IMR-90 (cell line): ENCODE results near the gene FAM124B. TPM values are rescaled to one million over a fixed set of nuclear protein-coding genes. Genes with fewer than 3 reads are reported as not detected.

Source experiments
- ATAC-seq: fragments of 200-7000 bp; cut with Tn5 transposase; 2 replicates; pipeline ENCODE4 v1.9.1; 2020; ENCODE audit warnings: low read depth, mild to moderate bottlenecking, moderate library complexity
- BruUV-seq: library from RNA; stranded (reverse); fragments of 400-500 nt; replicated peaks from 2 replicates; lab custom pipeline; 2021; lab: Mats Ljungman, UMichigan
- CTCF ChIA-PET: fragments of 300-600 bp; formaldehyde crosslinking; extraction: SDS; loops from one replicate; lab custom pipeline; 2021; ENCODE audit warnings: antibody characterized with exemption; lab: Yijun Ruan, JAX
- POLR2A ChIA-PET: fragments of 300-600 bp; sonication (Branson Sonifier 250); formaldehyde crosslinking; loops from one replicate; lab custom pipeline; 2022; ENCODE audit warnings: antibody characterized with exemption; ENCODE audit not compliant: unreplicated experiment; lab: Charles Lee
- DNase-seq: peaks from one replicate; pipeline ENCODE4 v3.0.0; 2013
- H2AFZ ChIP-seq: replicated peaks from 2 replicates; pipeline ENCODE3; 2013; ENCODE audit warnings: low read length, mild to moderate bottlenecking; ENCODE audit not compliant: poor library complexity
- H2AK5ac ChIP-seq: 2 replicates; pipeline ENCODE4 v1.6.1; 2013; ENCODE audit warnings: low read depth, low read length, inconsistent platforms
- H2AK9ac ChIP-seq: replicated peaks from 2 replicates; pipeline ENCODE3; 2013; ENCODE audit warnings: mild to moderate bottlenecking, low read depth, low read length, moderate library complexity; ENCODE audit not compliant: poor library complexity
- H2BK120ac ChIP-seq: 2 replicates; pipeline ENCODE4 v1.6.1; 2013; ENCODE audit warnings: low read depth, low read length, inconsistent platforms
- H2BK15ac ChIP-seq: 3 replicates; pipeline ENCODE4 v1.6.1; 2013; ENCODE audit warnings: low read depth, low read length, inconsistent platforms
- H2BK20ac ChIP-seq: 2 replicates; pipeline ENCODE4 v1.6.1; 2013; ENCODE audit warnings: low read depth, mild to moderate bottlenecking, inconsistent platforms, low read length, moderate library complexity
- H2BK5ac ChIP-seq: 2 replicates; pipeline ENCODE4 v1.6.1; 2013; ENCODE audit warnings: mild to moderate bottlenecking, low read depth, low read length, inconsistent platforms; ENCODE audit not compliant: poor library complexity, severe bottlenecking
- H3K14ac ChIP-seq: replicated peaks from 2 replicates; pipeline ENCODE4 v1.6.1; 2013; ENCODE audit warnings: low read depth, low read length, inconsistent platforms
- H3K18ac ChIP-seq: 2 replicates; pipeline ENCODE4 v1.6.1; 2013; ENCODE audit warnings: low read depth, low read length, control low read depth
- H3K23ac ChIP-seq: 2 replicates; pipeline ENCODE4 v1.6.1; 2013; ENCODE audit warnings: low read depth, low read length, inconsistent platforms
- H3K27ac ChIP-seq: 2 replicates; pipeline ENCODE4 v1.5.1; 2013; ENCODE audit warnings: mild to moderate bottlenecking, control low read depth, low read length; ENCODE audit not compliant: insufficient read depth
- H3K27me3 ChIP-seq: 2 replicates; pipeline ENCODE4 v1.6.1; 2013; ENCODE audit warnings: low read length; ENCODE audit not compliant: control insufficient read depth, insufficient read depth
- H3K36me3 ChIP-seq: 2 replicates; pipeline ENCODE4 v1.6.1; 2013; ENCODE audit warnings: low read length, mixed read lengths; ENCODE audit not compliant: control insufficient read depth, insufficient read depth
- H3K4ac ChIP-seq: 2 replicates; pipeline ENCODE4 v1.6.1; 2013; ENCODE audit warnings: low read depth, low read length, inconsistent platforms
- H3K4me1 ChIP-seq: 2 replicates; pipeline ENCODE4 v1.6.1; 2013; ENCODE audit warnings: low read length, mixed read lengths; ENCODE audit not compliant: control insufficient read depth, insufficient read depth
- H3K4me2 ChIP-seq: 2 replicates; pipeline ENCODE4 v1.6.1; 2013; ENCODE audit warnings: low read depth, mild to moderate bottlenecking, control low read depth, low read length, moderate library complexity
- H3K4me3 ChIP-seq: 2 replicates; pipeline ENCODE4 v1.5.1; 2013; ENCODE audit warnings: low read depth, mild to moderate bottlenecking, control low read depth, low read length, moderate library complexity; ENCODE audit not compliant: insufficient read depth
- H3K56ac ChIP-seq: 2 replicates; pipeline ENCODE4 v1.6.1; 2013; ENCODE audit warnings: low read length, inconsistent platforms; ENCODE audit not compliant: insufficient read depth; ENCODE audit errors: extremely low read depth
- H3K79me1 ChIP-seq, 2 experiments: 2 replicates each; pipeline ENCODE4 v1.6.1; 2013; ENCODE audit warnings: low read length in 2 of 2, inconsistent platforms in 1 of 2, low read depth in 1 of 2
- H3K9ac ChIP-seq: 2 replicates; pipeline ENCODE4 v1.6.1; 2013; ENCODE audit warnings: low read depth, low read length, control low read depth
- H3K9me1 ChIP-seq: 2 replicates; pipeline ENCODE4 v1.6.1; 2013; ENCODE audit warnings: low read length, inconsistent platforms; ENCODE audit not compliant: insufficient read depth
- H3K9me3 ChIP-seq: 2 replicates; pipeline ENCODE4 v1.6.1; 2013; ENCODE audit warnings: low read length; ENCODE audit not compliant: control insufficient read depth, insufficient read depth
- H4K20me1 ChIP-seq: 2 replicates; pipeline ENCODE4 v1.6.1; 2013; ENCODE audit warnings: low read length, inconsistent platforms; ENCODE audit not compliant: insufficient read depth
- H4K5ac ChIP-seq: 2 replicates; pipeline ENCODE4 v1.6.1; 2013; ENCODE audit warnings: mild to moderate bottlenecking, low read depth, low read length, control low read depth
- H4K8ac ChIP-seq, 2 experiments: 2 replicates each; pipeline ENCODE4 v1.6.1; 2013; ENCODE audit warnings: low read depth in 2 of 2, low read length in 2 of 2, control low read depth in 1 of 2, inconsistent platforms in 1 of 2
- H4K91ac ChIP-seq: 2 replicates; pipeline ENCODE4 v1.6.1; 2013; ENCODE audit warnings: low read depth, low read length, inconsistent platforms; ENCODE audit not compliant: insufficient read depth
- BHLHE40 ChIP-seq: fragments of 150-350 bp; IDR thresholded peaks from 2 replicates; pipeline ENCODE4 v1.6.1; 2016; ENCODE audit warnings: mild to moderate bottlenecking, low read depth, low read length
- CTCF ChIP-seq: conservative IDR thresholded peaks from 2 replicates; pipeline ENCODE4 v1.5.1; 2012; ENCODE audit warnings: mild to moderate bottlenecking, low read depth, low read length, improper control_type of control experiment
- MAFK ChIP-seq: IDR thresholded peaks from 2 replicates; pipeline ENCODE4 v1.6.1; 2012; ENCODE audit warnings: low read depth, low read length, improper control_type of control experiment
- MAZ ChIP-seq: IDR thresholded peaks from 2 replicates; pipeline ENCODE4 v1.6.1; 2012; ENCODE audit warnings: low read depth, mild to moderate bottlenecking, low read length, improper control_type of control experiment, moderate library complexity, borderline replicate concordance
- MXI1 ChIP-seq: IDR thresholded peaks from 2 replicates; pipeline ENCODE4 v1.6.1; 2012; ENCODE audit warnings: low read depth, mild to moderate bottlenecking, low read length, moderate library complexity, borderline replicate concordance
- POLR2A ChIP-seq: IDR thresholded peaks from 2 replicates; pipeline ENCODE4 v1.6.1; 2012; ENCODE audit warnings: mild to moderate bottlenecking, low read depth, low read length
- RCOR1 ChIP-seq: IDR thresholded peaks from 2 replicates; pipeline ENCODE4 v1.6.1; 2012; ENCODE audit warnings: mild to moderate bottlenecking, low read length, improper control_type of control experiment; ENCODE audit not compliant: insufficient replicate concordance
- RFX5 ChIP-seq: IDR thresholded peaks from 2 replicates; pipeline ENCODE4 v1.8.0; 2012; ENCODE audit warnings: low read depth, mild to moderate bottlenecking, low read length, moderate library complexity
- WGBS, 2 experiments: methylation state at CpG; one replicate each; pipeline versions ENCODE4 v1.1.5 to v1.1.7; 2013; ENCODE audit warnings: missing lambda C conversion rate in 2 of 2; ENCODE audit not compliant: insufficient read length in 1 of 2; ENCODE audit errors: extremely low coverage in 2 of 2; 5-methylcytosine and 5-hydroxymethylcytosine counted together
- dilution Hi-C: fragments of 300-500 bp; cut with HindIII; formaldehyde crosslinking; loops from one replicate; pipeline ENCODE4 v1.14.3; 2018; ENCODE audit warnings: low sequenced_read_pairs; ENCODE audit not compliant: unreplicated experiment
- in situ Hi-C: fragments of 300-500 bp; cut with MboI; formaldehyde crosslinking; loops from 3 replicates; pipeline ENCODE4 v1.14.3; 2019; ENCODE audit warnings: low sequenced_read_pairs, inconsistent platforms, mixed read lengths
- intact Hi-C: fragments of 100-400 bp; cut with micrococcal nuclease; formaldehyde crosslinking; loops from 2 replicates; pipeline ENCODE4 v1.10.0; 2022
- polyA plus RNA-seq, 3 experiments: library from polyadenylated mRNA; depleted of rRNA; stranded (reverse); fragments of >200 nt; gene quantifications; 2 replicates each; pipeline ENCODE4 v1.2.3, GENCODE V29; 2012; ENCODE audit warnings: low replicate concordance in 1 of 3
- total RNA-seq: library from RNA; depleted of rRNA; stranded (reverse); fragments of >200 nt; gene quantifications from 2 replicates; pipeline ENCODE4 v1.2.3, GENCODE V29; 2012
- TF ChIP-seq, protein P1 (sequence below): fragments of 150-350 bp; IDR thresholded peaks from 2 replicates; pipeline ENCODE4 v1.6.1; 2016; ENCODE audit warnings: low read depth, mild to moderate bottlenecking, low read length, moderate library complexity, borderline replicate concordance

The FAM124B gene
- total and polyA plus RNA-seq, 2 of the 4 experiments (the other 2 are of a cell fraction) = not detected

DNA sequence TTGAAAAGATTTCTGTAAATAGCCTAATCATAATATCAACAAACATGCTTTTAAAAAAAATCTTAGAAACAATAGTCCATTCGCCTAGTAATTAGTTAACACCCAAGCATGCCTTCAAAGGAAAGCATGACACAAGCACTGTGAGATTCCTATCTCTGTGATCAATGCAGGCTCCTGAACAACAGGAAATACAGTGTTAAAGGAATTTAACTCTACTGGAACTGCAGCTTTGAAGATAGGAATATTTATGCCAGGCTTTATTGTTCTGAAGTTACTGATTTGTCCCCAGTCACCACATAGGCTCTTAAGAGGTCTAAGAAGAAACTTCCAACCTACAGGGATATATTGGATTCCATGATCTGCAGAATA lies 15.4 kb upstream of the FAM124B start:
- Histone ChIP-seq H2AK5ac (no peak overlapping the region), H3K4me3 (no peak overlapping the region), H2BK20ac (no peak overlapping the region), H3K4me1 (peaks cover 1% of the 10 kb centered on the region; the same call in 1 of the 2 replicates), H3K18ac (no peak overlapping the region), H3K27me3 (peaks cover 2% of the 10 kb centered on the region), H2BK5ac (no peak overlapping the region), H4K8ac (no peak overlapping the region), H3K4ac (no peak overlapping the region), H3K36me3 (no peaks in the 10 kb centered on the region), H3K9me3 (no peaks in the 10 kb centered on the region), H2BK120ac (no peak overlapping the region), H3K4me2 (no peak overlapping the region), H3K9ac (no peak overlapping the region), H3K14ac (no peak overlapping the region), H4K20me1 (no peaks in the 10 kb centered on the region), H4K5ac (no peak overlapping the region), H3K56ac (no peak overlapping the region), H2AK9ac (no peak overlapping the region), H2AFZ (no peak overlapping the region), H3K23ac (no peak overlapping the region), H3K9me1 (no peaks in the 10 kb centered on the region), H3K79me1 (no peaks in the 10 kb centered on the region), H4K91ac (no peak overlapping the region), H3K27ac (no peak overlapping the region), H2BK15ac (no peak overlapping the region)
- BruUV-seq = no TSS peak
- CTCF ChIA-PET = no interaction called here
- TF ChIP-seq MAZ = no peak
- no peak for TF ChIP-seq RCOR1
- TF ChIP-seq POLR2A = no peak
- no peak for TF ChIP-seq CTCF
- TF ChIP-seq MAFK = no peak
- TF ChIP-seq MXI1 = no peak
- TF ChIP-seq, protein P1, sequence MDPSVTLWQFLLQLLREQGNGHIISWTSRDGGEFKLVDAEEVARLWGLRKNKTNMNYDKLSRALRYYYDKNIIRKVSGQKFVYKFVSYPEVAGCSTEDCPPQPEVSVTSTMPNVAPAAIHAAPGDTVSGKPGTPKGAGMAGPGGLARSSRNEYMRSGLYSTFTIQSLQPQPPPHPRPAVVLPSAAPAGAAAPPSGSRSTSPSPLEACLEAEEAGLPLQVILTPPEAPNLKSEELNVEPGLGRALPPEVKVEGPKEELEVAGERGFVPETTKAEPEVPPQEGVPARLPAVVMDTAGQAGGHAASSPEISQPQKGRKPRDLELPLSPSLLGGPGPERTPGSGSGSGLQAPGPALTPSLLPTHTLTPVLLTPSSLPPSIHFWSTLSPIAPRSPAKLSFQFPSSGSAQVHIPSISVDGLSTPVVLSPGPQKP = no peak
- no peak for TF ChIP-seq RFX5
- no peak for TF ChIP-seq BHLHE40
- no CpG with 5 or more reads among the region's 1 CpG for WGBS, 2 experiments
- dilution Hi-C loops = no loop called here
- DNase-seq = no peak
- ATAC-seq = no peak
- in situ Hi-C loops = no loop called here
- POLR2A ChIA-PET = no interaction called here
- intact Hi-C loops = no loop called here
